Mammary epithelial cell (primary cell): ENCODE measurements around the gene TRIM46.

Experiments used
- CTCF ChIP-seq, 2 donors: IDR thresholded peaks in 1 of 2; conservative IDR thresholded peaks in 1 of 2; 2 replicates each; pipeline ENCODE4 v1.5.1; 2011 to 2012; ENCODE audit warnings: inconsistent platforms in 2 of 2, low read length in 2 of 2, mild to moderate bottlenecking in 2 of 2, control low read depth in 1 of 2, low read depth in 1 of 2; ENCODE audit not compliant: insufficient read depth in 1 of 2; ENCODE audit errors: extremely low read depth in 1 of 2
- EZH2 ChIP-seq: IDR thresholded peaks from 2 replicates; pipeline ENCODE4 v1.6.1; 2012; ENCODE audit warnings: low read length, inconsistent platforms, borderline replicate concordance

- TF ChIP-seq CTCF (conservative IDR thresholded peaks at IDR 0.05 in 1 of 2, IDR thresholded peaks at IDR 0.05 in 1 of 2; ENCODE audit: extremely low read depth in 1 of 2, insufficient read depth in 1 of 2, low read depth in 1 of 2, low read length in 2 of 2) (no peak), EZH2 (no peak)
These were observed 19.0 kb downstream of the TRIM46 start for GRCh38 chr1:155192346-155193274.
